Brain microvascular endothelial cell (primary cell): ENCODE measurements around the gene KCNMB2.

ENCODE experiments used
- DNase-seq: peaks from one replicate; pipeline ENCODE4 v3.0.0-alpha.2; 2020
- H3K27ac ChIP-seq: fragments of 250-450 bp; sonication (Bioruptor Pico); 2 replicates; pipeline ENCODE4 v1.5.1; 2020; ENCODE audit warnings: mild to moderate bottlenecking, moderate library complexity
- H3K27me3 ChIP-seq: fragments of 250-450 bp; sonication (Bioruptor Pico); replicated peaks from 2 replicates; pipeline ENCODE4 v1.5.1; 2020; ENCODE audit warnings: mild to moderate bottlenecking
- H3K36me3 ChIP-seq: fragments of 250-450 bp; sonication (Bioruptor Pico); replicated peaks from 2 replicates; pipeline ENCODE4 v1.5.1; 2020; ENCODE audit warnings: mild to moderate bottlenecking
- H3K4me3 ChIP-seq: 2 replicates; pipeline ENCODE4 v1.5.1; 2011; ENCODE audit warnings: low read depth, mild to moderate bottlenecking, control low read depth, low read length, moderate library complexity
- in situ Hi-C: cut with HindIII; loops from 2 replicates; pipeline ENCODE4 v1.10.0; 2017; ENCODE audit warnings: low sequenced_read_pairs, low pct_ligation_motif_present
- TF ChIP-seq, protein P1 (sequence below): IDR thresholded peaks from 2 replicates; pipeline ENCODE4 v1.5.1; 2011; ENCODE audit warnings: low read depth, mild to moderate bottlenecking, moderate library complexity, low read length, control low read depth, inconsistent platforms; ENCODE audit errors: missing control alignments

KCNMB2 gene

DNA sequence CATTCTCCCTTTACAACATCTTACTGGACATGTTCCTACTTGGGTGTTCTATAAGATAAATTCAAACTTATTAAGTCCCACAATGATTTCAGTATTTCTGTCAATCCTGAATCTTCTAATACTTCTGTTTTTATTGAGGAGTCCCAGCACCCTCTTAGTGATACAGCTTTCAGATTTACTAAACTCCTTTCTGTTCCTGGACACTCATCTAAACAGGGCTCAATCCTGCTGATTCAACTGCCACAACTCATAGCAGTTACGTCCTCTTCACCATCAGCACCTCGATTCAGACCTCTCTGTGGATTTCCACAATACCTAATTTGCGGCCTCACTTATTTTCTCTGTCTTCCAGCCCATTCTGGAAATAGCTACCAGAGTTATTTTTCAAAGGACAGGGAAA lies 101.6 kb downstream of the KCNMB2 start:
- TF ChIP-seq, protein P1, sequence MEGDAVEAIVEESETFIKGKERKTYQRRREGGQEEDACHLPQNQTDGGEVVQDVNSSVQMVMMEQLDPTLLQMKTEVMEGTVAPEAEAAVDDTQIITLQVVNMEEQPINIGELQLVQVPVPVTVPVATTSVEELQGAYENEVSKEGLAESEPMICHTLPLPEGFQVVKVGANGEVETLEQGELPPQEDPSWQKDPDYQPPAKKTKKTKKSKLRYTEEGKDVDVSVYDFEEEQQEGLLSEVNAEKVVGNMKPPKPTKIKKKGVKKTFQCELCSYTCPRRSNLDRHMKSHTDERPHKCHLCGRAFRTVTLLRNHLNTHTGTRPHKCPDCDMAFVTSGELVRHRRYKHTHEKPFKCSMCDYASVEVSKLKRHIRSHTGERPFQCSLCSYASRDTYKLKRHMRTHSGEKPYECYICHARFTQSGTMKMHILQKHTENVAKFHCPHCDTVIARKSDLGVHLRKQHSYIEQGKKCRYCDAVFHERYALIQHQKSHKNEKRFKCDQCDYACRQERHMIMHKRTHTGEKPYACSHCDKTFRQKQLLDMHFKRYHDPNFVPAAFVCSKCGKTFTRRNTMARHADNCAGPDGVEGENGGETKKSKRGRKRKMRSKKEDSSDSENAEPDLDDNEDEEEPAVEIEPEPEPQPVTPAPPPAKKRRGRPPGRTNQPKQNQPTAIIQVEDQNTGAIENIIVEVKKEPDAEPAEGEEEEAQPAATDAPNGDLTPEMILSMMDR: no peak
- Histone ChIP-seq H3K27me3 (no peaks in the 10 kb centered on the region), H3K27ac (no peak overlapping the region), H3K36me3 (no peaks in the 10 kb centered on the region), H3K4me3 (no peak overlapping the region)
- no peak for DNase-seq
- in situ Hi-C loops: no loop called here

DNA sequence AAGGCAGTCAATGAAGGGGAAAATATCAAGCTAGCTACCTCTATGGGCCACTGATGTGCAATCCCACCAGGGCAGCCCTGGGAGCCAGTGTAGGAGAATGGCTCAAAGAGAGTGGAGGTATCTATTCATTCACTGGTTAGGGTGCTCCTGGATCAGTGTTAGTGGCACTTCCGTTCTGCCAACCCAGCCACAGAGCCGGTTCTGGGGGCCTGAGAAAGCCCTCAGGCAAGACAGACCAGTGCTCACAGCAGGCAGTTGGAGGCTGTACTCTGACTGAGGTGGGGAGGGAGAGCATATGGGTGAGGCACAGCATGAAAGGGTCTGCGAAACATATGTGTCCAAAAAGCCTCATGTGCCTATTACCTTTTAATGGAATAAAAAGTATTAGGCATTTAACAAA lies 109.3 kb downstream of the KCNMB2 start:
- no peaks in the 10 kb centered on the region for H3K36me3 ChIP-seq
- DNase-seq: no peak
- in situ Hi-C loops: no loop called here
- H3K4me3 ChIP-seq: no peak overlapping the region
- TF ChIP-seq, protein P1: no peak
- H3K27me3 ChIP-seq: no peaks in the 10 kb centered on the region
- no peak overlapping the region for H3K27ac ChIP-seq

DNA sequence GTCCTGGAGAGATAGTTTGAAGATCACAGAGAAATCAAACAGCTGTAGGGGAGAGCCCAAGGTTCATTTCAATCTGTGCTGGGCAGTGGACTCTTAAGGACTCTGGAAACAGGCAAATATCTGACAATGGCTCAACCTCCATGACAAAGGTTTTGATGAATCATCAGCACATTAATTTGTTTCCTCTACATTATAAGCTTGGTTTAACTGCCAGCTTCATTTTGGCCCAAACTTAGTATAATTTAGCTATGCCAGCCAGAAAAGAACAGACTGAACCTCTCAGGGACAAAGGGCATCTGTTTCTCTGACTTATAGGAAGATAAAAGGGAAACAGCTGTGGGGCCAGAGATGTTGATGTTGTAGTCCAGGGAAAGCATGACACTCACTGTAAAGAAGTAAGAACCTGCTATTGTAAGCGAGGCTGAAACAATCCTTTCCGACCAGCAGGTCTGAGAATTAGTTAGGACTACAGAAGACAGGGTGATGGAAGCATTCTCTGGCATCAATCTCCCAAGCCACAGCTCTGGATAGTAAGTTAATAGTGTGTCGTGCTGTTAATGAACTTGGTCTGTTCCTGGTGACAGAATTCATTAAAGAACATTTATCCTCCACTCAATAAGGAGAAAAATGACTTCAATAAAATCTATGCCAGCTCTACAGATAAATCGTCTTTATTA lies 110.1 kb downstream of the KCNMB2 start:
- no peak for DNase-seq
- Histone ChIP-seq H3K4me3 (no peak overlapping the region), H3K27me3 (no peaks in the 10 kb centered on the region), H3K27ac (no peak overlapping the region), H3K36me3 (no peaks in the 10 kb centered on the region)
- TF ChIP-seq, protein P1: no peak
- in situ Hi-C loops: no loop called here

DNA sequence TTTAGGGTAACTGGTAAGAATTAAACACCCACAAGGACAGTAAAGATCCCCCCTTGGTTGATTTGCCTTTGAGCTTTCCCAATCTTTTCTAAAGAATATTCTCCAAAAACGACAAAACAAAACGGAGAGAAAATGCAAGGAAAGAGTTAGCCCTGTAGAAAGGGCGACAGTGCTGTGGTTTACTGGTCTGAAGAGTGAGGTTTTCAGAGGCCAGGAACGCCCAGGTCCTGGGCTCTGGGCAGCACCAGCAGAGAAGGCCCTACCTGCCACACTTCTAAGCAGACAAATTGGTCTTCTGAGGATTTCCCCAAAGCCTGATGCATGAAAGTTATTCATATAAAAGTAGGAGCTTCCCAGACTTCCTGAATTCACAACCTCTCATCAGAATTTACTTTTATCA lies 119.3 kb downstream of the KCNMB2 start:
- in situ Hi-C loops: no loop called here
- DNase-seq: no peak
- H3K27me3 ChIP-seq: no peaks in the 10 kb centered on the region
- no peaks in the 10 kb centered on the region for H3K36me3 ChIP-seq
- no peak overlapping the region for H3K4me3 ChIP-seq
- no peak overlapping the region for H3K27ac ChIP-seq
- TF ChIP-seq, protein P1: no peak

DNA sequence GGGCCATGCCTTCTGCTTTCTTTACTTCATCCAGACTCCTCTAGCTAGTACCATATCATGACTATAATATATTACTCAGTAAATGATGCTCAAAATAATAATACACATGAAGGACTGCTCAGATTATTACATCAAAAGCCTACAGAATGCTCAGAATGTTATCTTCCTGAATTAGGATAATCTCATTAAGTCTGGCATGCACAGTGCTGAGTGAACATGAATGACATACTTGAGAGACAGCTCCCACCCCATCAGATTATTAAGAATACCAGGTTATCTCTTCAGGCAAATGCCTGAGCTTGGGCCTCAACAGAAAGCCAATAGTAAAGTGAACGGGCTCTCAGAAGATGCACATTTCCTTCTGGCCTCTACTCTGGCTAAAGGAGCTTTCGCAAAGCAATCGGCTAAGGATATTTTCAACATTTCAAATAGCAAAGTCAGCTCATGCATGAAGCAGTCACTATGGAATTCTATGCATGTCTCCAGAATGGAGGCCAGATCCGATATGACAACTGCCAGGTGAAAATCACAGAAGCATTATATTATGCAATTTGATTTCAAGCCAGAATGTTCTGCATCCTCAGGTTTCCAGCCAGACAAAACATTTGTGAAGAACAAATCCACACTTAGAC lies 122.6 kb downstream of the KCNMB2 start:
- TF ChIP-seq, protein P1: no peak
- no peak overlapping the region for H3K27ac ChIP-seq
- in situ Hi-C loops: no loop called here
- no peak for DNase-seq
- no peaks in the 10 kb centered on the region for H3K27me3 ChIP-seq
- H3K36me3 ChIP-seq: no peaks in the 10 kb centered on the region
- H3K4me3 ChIP-seq: no peak overlapping the region
